Omental fat pad (tissue), 4 donors: ENCODE results near the gene CD164L2. TPM values are rescaled to one million over a fixed set of nuclear protein-coding genes. Genes with fewer than 3 reads are reported as not detected.

Experiments used
- ATAC-seq: fragments of 150-250 bp; one replicate; pipeline ENCODE4 v1.9.1; 2016; ENCODE audit warnings: mild to moderate bottlenecking, moderate library complexity; ENCODE audit not compliant: low FRiP score
- DNase-seq: peaks from one replicate; pipeline ENCODE4 v3.0.0-alpha.2; 2019; ENCODE audit warnings: low spot score
- total RNA-seq, 4 donors: library from RNA; depleted of rRNA; stranded (reverse); fragments of >200 nt; gene quantifications; one replicate each; pipeline ENCODE4 v1.1.0, GENCODE V29; 2016
- TF ChIP-seq, protein P1 (sequence below), 3 donors: fragments of 450-650 bp; IDR thresholded peaks; one replicate each; pipeline ENCODE4 v1.5.1; 2016 to 2017; ENCODE audit warnings: antibody characterized with exemption in 3 of 3, mild to moderate bottlenecking in 3 of 3, moderate library complexity in 2 of 3

CD164L2 gene
- total RNA-seq, 4 donors from 2014 or later = not detected

DNA sequence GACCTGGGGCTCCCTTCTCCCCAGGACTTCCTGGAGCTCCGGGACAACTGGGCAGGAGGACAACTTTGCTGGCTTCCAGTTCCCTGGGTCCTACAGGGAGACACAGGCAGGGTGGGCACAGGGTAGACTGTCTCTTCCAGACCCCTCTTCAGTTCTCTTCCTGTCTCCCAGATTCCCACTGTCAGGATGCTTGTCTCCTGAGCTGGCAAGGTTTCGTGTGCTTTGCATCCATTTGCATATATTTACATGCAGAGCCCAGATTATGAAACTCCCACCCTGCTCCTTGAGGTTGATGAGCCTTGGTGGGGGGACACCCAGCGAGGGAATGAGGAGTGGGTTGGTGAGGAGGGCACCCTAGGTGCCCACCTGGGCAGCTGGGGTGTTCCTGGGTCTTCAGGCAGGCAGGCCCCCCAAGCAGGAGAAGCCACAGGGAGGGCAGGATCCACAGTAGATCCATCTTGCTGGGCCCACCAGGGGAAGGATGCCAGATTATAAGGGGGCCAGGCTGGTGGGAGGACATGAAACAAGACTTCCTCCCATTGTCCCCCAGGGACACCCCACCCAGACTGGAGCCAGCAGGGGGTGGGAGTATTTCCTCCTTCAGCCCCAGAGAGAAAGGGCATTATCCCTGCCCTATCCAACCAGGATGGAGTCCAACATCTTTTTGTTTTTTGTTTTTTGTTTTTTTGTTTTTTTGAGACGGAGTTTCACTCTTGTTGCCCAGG is 8.6 kb downstream of the CD164L2 start, which contains the start of gene FCN3:
FCN3 (minus strand) TSS at position 463 of the 725 bp plus-strand sequence; CDS start at position 457, 6 bp downstream.
- ATAC-seq = no peak
- DNase-seq = no peak
- TF ChIP-seq, protein P1, sequence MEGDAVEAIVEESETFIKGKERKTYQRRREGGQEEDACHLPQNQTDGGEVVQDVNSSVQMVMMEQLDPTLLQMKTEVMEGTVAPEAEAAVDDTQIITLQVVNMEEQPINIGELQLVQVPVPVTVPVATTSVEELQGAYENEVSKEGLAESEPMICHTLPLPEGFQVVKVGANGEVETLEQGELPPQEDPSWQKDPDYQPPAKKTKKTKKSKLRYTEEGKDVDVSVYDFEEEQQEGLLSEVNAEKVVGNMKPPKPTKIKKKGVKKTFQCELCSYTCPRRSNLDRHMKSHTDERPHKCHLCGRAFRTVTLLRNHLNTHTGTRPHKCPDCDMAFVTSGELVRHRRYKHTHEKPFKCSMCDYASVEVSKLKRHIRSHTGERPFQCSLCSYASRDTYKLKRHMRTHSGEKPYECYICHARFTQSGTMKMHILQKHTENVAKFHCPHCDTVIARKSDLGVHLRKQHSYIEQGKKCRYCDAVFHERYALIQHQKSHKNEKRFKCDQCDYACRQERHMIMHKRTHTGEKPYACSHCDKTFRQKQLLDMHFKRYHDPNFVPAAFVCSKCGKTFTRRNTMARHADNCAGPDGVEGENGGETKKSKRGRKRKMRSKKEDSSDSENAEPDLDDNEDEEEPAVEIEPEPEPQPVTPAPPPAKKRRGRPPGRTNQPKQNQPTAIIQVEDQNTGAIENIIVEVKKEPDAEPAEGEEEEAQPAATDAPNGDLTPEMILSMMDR (IDR thresholded peaks at IDR 0.05) = no peak

DNA sequence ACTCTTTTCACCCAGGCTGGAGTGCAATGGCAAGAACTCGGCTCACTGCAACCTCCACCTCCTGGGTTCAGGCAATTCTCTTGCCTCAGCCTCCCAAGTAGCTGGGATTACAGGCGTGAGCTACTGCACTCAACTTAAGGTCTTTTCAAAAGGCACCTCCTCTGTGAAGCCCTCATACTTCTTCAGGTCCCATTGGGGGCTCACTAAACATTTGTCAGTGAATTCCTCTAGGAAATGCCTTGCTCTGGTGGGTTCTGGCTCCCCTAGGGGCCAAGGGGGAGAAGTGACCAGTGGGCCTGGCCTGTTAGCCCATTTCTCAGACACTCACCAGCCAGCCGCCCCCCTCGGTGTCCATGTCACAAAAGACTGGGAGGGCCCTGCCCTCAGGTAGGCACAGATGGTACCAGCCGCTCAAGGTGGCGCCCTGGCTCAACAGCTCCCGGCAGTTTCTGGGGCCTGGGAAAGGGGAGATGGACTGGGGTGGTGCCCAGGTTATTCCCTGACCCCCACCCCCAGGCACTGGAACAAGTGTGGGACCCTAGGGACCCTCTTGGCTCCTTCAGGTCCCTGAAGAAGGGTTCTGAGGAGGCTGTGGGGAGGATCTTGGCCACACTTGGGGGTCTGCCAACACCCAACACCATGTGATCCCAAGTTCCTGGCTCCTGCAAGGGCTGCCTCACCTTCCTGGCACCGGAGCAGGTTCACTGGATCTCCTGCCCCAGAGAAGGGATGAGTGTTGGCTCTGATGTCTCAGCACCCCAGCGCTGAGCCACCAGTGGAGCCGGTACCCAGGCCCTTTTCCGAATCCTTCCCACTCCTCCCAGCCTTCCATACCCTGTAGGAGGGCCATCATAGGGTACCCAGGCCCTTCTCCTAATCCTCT is 10.1 kb downstream of the CD164L2 start:
- peak; percentile 20 for ATAC-seq
- TF ChIP-seq, protein P1 (IDR thresholded peaks at IDR 0.05) = no peak
- no peak for DNase-seq

- TF ChIP-seq, protein P1 (IDR thresholded peaks at IDR 0.05) = no peak
- ATAC-seq (peak; percentile 70), DNase-seq (no peak)
These were observed 10.9 kb downstream of the CD164L2 start for GRCh38 chr1:27372022-27372807.

GRCh38 chr1:27368869-27369582 is 14.1 kb downstream of the CD164L2 start:
- DNase-seq = no peak
- TF ChIP-seq, protein P1 (IDR thresholded peaks at IDR 0.05) = no peak

DNA sequence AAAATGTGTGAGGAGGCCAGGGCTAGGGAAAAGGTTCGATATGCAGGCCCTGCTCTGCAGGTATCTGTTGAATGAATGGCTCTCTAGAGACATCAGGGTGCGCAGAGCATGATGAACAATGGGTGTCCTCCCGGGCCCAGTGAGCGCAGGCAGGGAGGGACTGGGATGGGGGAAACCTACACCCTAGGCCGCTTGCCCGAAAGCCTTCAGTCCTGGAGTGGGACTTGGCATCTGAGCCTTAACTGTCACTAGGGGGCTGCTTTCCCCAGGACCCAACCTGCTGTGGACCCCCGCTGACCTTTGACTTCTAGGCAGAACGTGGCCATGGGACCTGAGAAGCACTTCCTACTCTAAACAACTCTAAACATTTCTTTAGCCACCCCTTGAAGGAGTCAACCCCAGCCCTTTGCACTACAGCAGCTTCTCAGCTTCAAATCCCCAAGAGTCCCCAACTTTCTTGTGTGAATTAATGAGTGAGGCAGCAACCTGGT is 15.9 kb downstream of the CD164L2 start:
- TF ChIP-seq, protein P1 (IDR thresholded peaks at IDR 0.05) = no peak
- DNase-seq = no peak
- no peak for ATAC-seq

More at GRCh38 chr1:27368869-27369582, 14.1 kb downstream of the CD164L2 start:
- no peak for ATAC-seq
